Thymus (tissue), 11 donors: ENCODE measurements around the gene DYRK1A. TPM values are rescaled to one million over a fixed set of nuclear protein-coding genes. Genes with fewer than 3 reads are reported as not detected.
A peak's percentile ranks its signal among the peaks of the same experiment; 100 is the strongest.

Source experiments
- DNase-seq, 9 donors: peaks; one replicate each; pipeline ENCODE4 v3.0.0-alpha.2; 2013; ENCODE audit warnings: low spot score in 9 of 9, low read depth in 6 of 9, missing footprints in 1 of 9
- H3K27ac ChIP-seq, 2 donors: one replicate each; pipeline ENCODE4 v1.5.1; 2013; ENCODE audit warnings: control low read depth in 1 of 2, low read depth in 1 of 2, low read length in 1 of 2, mild to moderate bottlenecking in 1 of 2, moderate library complexity in 1 of 2
- H3K27me3 ChIP-seq, 2 donors: one replicate each; pipeline ENCODE4 v1.5.1; 2013; ENCODE audit warnings: low read length in 1 of 2; ENCODE audit not compliant: control insufficient read depth in 2 of 2, insufficient read depth in 1 of 2
- H3K36me3 ChIP-seq, 2 donors: one replicate each; pipeline ENCODE4 v1.5.1; 2013; ENCODE audit warnings: low read length in 1 of 2, mild to moderate bottlenecking in 1 of 2, moderate library complexity in 1 of 2; ENCODE audit not compliant: control insufficient read depth in 2 of 2, insufficient read depth in 2 of 2
- H3K4me1 ChIP-seq, 2 donors: one replicate each; pipeline ENCODE4 v1.5.1; 2013; ENCODE audit warnings: low read length in 2 of 2; ENCODE audit not compliant: control insufficient read depth in 2 of 2, insufficient read depth in 2 of 2
- H3K4me3 ChIP-seq, 2 donors: one replicate each; pipeline ENCODE4 v1.5.1; 2013; ENCODE audit warnings: low read length in 2 of 2, control low read depth in 1 of 2, mild to moderate bottlenecking in 1 of 2
- H3K9me3 ChIP-seq, 2 donors: one replicate each; pipeline ENCODE4 v1.5.1; 2013; ENCODE audit warnings: low read length in 1 of 2, mild to moderate bottlenecking in 1 of 2; ENCODE audit not compliant: control insufficient read depth in 2 of 2, insufficient read depth in 1 of 2
- WGBS: extraction: QIAGEN DNeasy Blood & Tissue Kit; methylation state at CpG from one replicate; pipeline ENCODE4 v1.1.7; 2013; 5-methylcytosine and 5-hydroxymethylcytosine counted together
- polyA plus RNA-seq: library from polyadenylated mRNA; stranded (reverse); fragments of 200-250 nt; gene quantifications from one replicate; pipeline ENCODE4 v1.2.3, GENCODE V29; 2013
- total RNA-seq: library from RNA; stranded (reverse); fragments of 120-200 nt; gene quantifications from one replicate; pipeline ENCODE4 v1.2.4, GENCODE V29; 2013
- donor health status: healthy.

The DYRK1A gene
- total and polyA plus RNA-seq, 2 donors, result 53.3 to 64.7 TPM

DNA sequence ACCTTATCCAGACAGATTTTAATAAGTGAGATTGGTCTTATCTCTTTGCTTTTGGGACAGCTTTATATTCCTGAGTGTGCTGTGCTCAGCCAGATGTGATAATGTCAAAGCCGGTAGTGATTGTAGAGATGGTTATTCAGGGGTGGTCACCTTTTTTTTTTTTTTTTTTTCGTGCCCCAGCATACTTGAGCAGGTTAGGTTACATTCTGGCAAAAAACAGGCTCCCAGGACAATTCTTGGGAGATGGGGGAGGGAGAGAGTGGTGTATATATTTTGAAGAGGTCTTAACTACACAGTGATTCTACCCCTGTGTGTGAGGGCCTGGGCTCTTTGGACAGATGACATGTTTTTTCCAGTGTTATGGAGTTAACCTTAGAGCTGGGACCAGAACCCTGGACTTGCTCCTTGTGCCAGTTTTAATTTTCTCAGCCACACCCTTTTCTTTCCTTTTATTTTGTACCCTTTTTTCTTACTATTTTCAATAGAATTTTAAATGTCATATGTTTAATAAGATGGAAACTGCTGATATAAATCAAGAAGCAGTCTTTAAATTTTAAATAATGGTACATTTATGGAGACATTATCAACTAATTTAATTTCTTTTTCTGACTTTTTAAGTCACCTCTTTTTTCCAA, 88.4 kb downstream of the DYRK1A start:
- 82% methylated on average over 2 of the region's 2 CpGs for WGBS
- Histone ChIP-seq H3K27ac (no peak overlapping the region), H3K9me3 (no peaks in the 10 kb centered on the region), H3K4me1 (peaks cover 31 to 37% of the 10 kb centered on the region in 2 donors), H3K27me3 (no peaks in the 10 kb centered on the region), H3K36me3 (peaks cover 3 to 19% of the 10 kb centered on the region in 2 donors), H3K4me3 (no peak overlapping the region)
- no peak for DNase-seq

DNA sequence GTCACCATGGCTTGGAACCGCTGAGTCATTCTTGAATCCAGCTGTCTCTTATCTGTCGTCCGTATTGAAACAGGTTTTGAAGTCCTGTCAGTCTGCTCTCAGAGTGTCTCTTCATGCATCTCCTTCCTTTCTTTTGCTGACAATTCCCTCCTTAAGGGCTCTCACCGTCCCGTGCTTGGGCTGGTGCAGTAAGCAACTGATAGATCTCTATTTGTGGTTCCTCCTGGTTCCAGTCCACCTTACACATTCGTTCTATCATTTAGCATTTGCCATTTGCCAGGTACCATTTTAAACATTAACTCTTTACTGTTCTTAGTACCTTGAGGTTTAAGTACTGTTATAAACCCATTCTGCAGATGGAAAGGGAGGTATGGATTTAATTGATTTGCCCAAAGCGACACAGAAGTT, 88.9 kb downstream of the DYRK1A start:
- Histone ChIP-seq H3K27ac (peak overlapping the region in 1 of 2 donors; percentile 15), H3K4me3 (no peak overlapping the region), H3K9me3 (no peaks in the 10 kb centered on the region), H3K27me3 (no peaks in the 10 kb centered on the region), H3K36me3 (peaks cover 0 to 16% of the 10 kb centered on the region in 2 donors), H3K4me1 (peaks cover 34 to 37% of the 10 kb centered on the region in 2 donors)
- DNase-seq, result peak in 1 of 9 donors; percentile 57
- WGBS, result 40% methylated on average over 7 of the region's 7 CpGs

DNA sequence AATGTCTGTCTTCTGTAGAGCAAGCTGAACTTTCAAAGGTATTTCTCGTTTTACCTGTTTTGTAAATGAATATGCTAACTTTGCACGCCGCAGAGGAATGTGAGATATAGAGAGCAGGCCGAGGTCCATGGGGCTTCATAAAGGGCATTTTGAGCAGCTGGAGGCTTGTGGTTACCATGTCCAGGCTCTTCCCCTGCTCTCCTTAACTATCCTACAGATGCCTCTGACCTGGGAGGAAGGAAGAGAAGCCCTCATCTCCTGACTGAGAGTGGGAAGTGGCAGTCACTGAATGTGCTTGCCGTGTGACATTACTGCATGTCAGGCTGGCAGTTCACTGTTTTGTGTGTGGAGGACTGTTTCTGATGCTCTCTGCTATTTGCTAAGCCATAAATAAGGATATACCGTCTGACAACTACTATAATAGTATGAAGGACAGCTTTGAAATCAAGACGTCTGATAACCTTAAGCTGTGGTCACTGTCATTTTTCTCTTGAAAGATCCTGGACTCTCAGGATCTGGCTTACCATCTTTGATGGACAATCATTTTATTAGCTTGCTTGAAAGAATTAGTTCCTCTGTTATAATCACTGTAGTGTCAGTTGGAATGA, 92.2 kb downstream of the DYRK1A start:
- Histone ChIP-seq H3K27me3 (no peaks in the 10 kb centered on the region), H3K9me3 (no peaks in the 10 kb centered on the region), H3K4me1 (peaks cover 33 to 42% of the 10 kb centered on the region in 2 donors), H3K36me3 (peaks cover 5 to 14% of the 10 kb centered on the region in 2 donors), H3K4me3 (no peak overlapping the region), H3K27ac (peak overlapping the region; percentile 44 to 65)
- WGBS, result 69% methylated on average over 7 of the region's 7 CpGs
- DNase-seq, result no peak

DNA sequence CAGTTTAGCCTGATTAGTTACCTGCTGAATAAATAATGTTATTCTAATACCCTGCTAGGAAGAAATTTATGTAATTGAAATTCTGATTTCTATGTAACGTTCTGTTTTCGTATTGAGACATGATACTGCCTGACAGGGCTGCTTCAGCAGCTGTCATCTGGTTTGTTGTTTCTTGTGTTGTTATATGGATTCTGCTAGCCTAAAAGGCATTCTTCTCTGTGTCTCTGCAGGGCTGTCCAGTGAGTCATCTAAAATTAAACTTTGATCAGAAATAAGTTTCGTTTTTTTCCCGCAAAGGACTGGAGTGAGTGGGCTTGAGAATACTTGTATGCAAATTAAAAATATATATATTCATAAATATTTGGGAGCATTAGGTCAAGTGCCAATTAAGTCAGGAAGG, 93.0 kb downstream of the DYRK1A start:
- Histone ChIP-seq H3K27ac (no peak overlapping the region), H3K36me3 (peaks cover 5 to 10% of the 10 kb centered on the region in 2 donors), H3K27me3 (no peaks in the 10 kb centered on the region), H3K9me3 (no peaks in the 10 kb centered on the region), H3K4me1 (peaks cover 33 to 42% of the 10 kb centered on the region in 2 donors), H3K4me3 (no peak overlapping the region)
- 93% methylated on average over 4 of the region's 4 CpGs for WGBS
- DNase-seq, result no peak

- H3K4me1 ChIP-seq, result peaks cover 33 to 39% of the 10 kb centered on the region in 2 donors
- H3K4me3 ChIP-seq, result no peak overlapping the region
- peaks cover 5 to 10% of the 10 kb centered on the region in 2 donors for H3K36me3 ChIP-seq
- 97% methylated on average over 7 of the region's 7 CpGs for WGBS
- H3K27ac ChIP-seq, result no peak overlapping the region
- DNase-seq, result no peak
- no peaks in the 10 kb centered on the region for H3K9me3 ChIP-seq
- no peaks in the 10 kb centered on the region for H3K27me3 ChIP-seq
Measured at GRCh38 chr21:37460196-37460595, 93.6 kb downstream of the DYRK1A start.

- Histone ChIP-seq H3K36me3 (peaks cover 1 to 5% of the 10 kb centered on the region in 2 donors), H3K27ac (peak overlapping the region in 1 of 2 donors; percentile 68), H3K27me3 (no peaks in the 10 kb centered on the region), H3K4me1 (peaks cover 26 to 29% of the 10 kb centered on the region in 2 donors), H3K4me3 (no peak overlapping the region), H3K9me3 (no peaks in the 10 kb centered on the region)
- DNase-seq, result peak in 1 of 9 donors; percentile 68
- WGBS, result 14% methylated on average over 4 of the region's 4 CpGs
Measured at GRCh38 chr21:37461479-37461878, 94.9 kb downstream of the DYRK1A start.

GRCh38 chr21:37462087-37462861, 95.7 kb downstream of the DYRK1A start:
- 92% methylated on average over 5 of the region's 5 CpGs for WGBS
- DNase-seq, result no peak
- no peaks in the 10 kb centered on the region for H3K9me3 ChIP-seq
- H3K27me3 ChIP-seq, result no peaks in the 10 kb centered on the region
- no peak overlapping the region for H3K4me3 ChIP-seq
- peaks cover 22 to 25% of the 10 kb centered on the region in 2 donors for H3K4me1 ChIP-seq
- peaks cover 0 to 5% of the 10 kb centered on the region in 2 donors for H3K36me3 ChIP-seq
- H3K27ac ChIP-seq, result peak overlapping the region in 1 of 2 donors; percentile 68

DNA sequence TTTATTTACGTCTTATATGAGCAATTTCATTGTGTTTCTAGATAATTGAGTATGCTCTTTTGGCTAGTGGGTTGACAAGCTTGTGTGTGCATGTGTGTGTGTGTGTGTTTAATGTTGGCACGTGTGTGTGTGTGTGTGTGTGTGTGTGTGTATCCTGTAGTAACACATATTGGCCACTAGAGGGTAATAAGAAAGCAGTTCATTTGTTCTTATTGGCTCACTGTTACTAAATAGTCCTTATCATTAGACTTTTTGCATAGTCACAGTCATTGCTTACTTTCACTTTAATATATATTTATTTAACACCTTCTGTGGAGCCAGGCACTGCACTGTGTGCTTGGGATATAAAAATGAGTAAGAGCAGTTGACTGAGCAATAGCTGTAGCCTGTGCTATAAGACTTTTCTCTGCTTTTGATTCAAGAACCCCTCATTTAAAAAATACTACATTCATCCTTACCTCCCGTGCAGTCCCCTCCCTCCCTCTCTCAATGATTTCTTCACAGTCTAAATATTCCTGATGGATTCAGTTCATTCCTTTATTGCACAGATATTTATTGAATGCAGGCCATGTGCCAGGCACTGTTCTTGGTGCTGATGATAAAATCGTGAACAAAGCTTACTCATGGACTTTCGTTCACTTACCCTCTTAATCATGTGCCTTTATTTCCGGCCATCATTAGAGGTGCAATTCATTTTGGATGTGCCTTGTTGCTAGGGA, 96.7 kb downstream of the DYRK1A start:
- WGBS, result 66% methylated on average over 6 of the region's 6 CpGs
- Histone ChIP-seq H3K27ac (no peak overlapping the region), H3K27me3 (no peaks in the 10 kb centered on the region), H3K4me1 (peaks cover 14 to 18% of the 10 kb centered on the region in 2 donors), H3K36me3 (peaks cover 0 to 10% of the 10 kb centered on the region in 2 donors), H3K4me3 (no peak overlapping the region), H3K9me3 (peaks cover 0 to 3% of the 10 kb centered on the region in 2 donors)
- DNase-seq, result peak in 1 of 9 donors; percentile 39
